GM23338 (cell line): Measurements from ENCODE around the gene RAB11A. TPM values are rescaled to one million over a fixed set of nuclear protein-coding genes. Genes with fewer than 3 reads are reported as not detected.

Experiments
- ATAC-seq: fragments of 200-7000 bp; cut with Tn5 transposase; 3 replicates; pipeline ENCODE4 v1.9.1; 2020
- DNase-seq: peaks from one replicate; pipeline ENCODE4 v3.0.0-alpha.2; 2015; ENCODE audit warnings: low spot score
- H2AFZ ChIP-seq: fragments of 200-600 bp; sonication (generic); 2 replicates; pipeline ENCODE4 v1.8.0; 2016; ENCODE audit warnings: antibody characterized with exemption, mild to moderate bottlenecking, moderate library complexity
- H3F3A ChIP-seq: fragments of 200-600 bp; sonication (generic); replicated peaks from 2 replicates; pipeline ENCODE4 v1.8.0; 2017; ENCODE audit warnings: antibody characterized with exemption, mixed run types, low read depth
- H3K27ac ChIP-seq: fragments of 200-600 bp; sonication (generic); 2 replicates; pipeline ENCODE4 v1.6.1; 2016; ENCODE audit warnings: low read depth
- H3K27me3 ChIP-seq: fragments of 200-600 bp; sonication (generic); 2 replicates; pipeline ENCODE4 v1.8.0; 2016; ENCODE audit warnings: mild to moderate bottlenecking, mixed run types, moderate library complexity; ENCODE audit not compliant: insufficient read depth
- H3K36me3 ChIP-seq: fragments of 200-600 bp; sonication (generic); 2 replicates; pipeline ENCODE4 v1.8.0; 2016; ENCODE audit warnings: mild to moderate bottlenecking; ENCODE audit not compliant: insufficient read depth
- H3K4me1 ChIP-seq: fragments of 200-600 bp; sonication (generic); 2 replicates; pipeline ENCODE4 v1.8.0; 2016; ENCODE audit warnings: mild to moderate bottlenecking, moderate library complexity; ENCODE audit not compliant: insufficient read depth
- H3K4me2 ChIP-seq: fragments of 200-600 bp; sonication (generic); 2 replicates; pipeline ENCODE4 v1.7.1; 2017; ENCODE audit warnings: mixed run types
- H3K4me3 ChIP-seq: fragments of 200-600 bp; sonication (generic); 2 replicates; pipeline ENCODE4 v1.6.1; 2016; ENCODE audit warnings: mixed run types
- H3K79me2 ChIP-seq: fragments of 200-600 bp; sonication (generic); replicated peaks from 2 replicates; pipeline ENCODE4 v1.8.0; 2017; ENCODE audit warnings: mild to moderate bottlenecking; ENCODE audit not compliant: insufficient read depth
- H3K9me2 ChIP-seq: fragments of 200-600 bp; sonication (generic); 2 replicates; pipeline ENCODE4 v1.8.0; 2017; ENCODE audit not compliant: insufficient read depth
- H4K20me1 ChIP-seq: fragments of 200-600 bp; sonication (generic); replicated peaks from 2 replicates; pipeline ENCODE4 v1.8.0; 2017; ENCODE audit warnings: mild to moderate bottlenecking; ENCODE audit not compliant: insufficient read depth
- H3K27ac Mint-ChIP-seq: 2 replicates; pipeline ENCODE4 v1.8.0; 2020; ENCODE audit warnings: inconsistent platforms, mild to moderate bottlenecking, moderate library complexity, mixed read lengths
- H3K27me3 Mint-ChIP-seq: 3 replicates; pipeline ENCODE4 v1.8.0; 2022; ENCODE audit warnings: low read depth, mild to moderate bottlenecking, moderate library complexity, mixed read lengths, inconsistent platforms; ENCODE audit not compliant: insufficient read depth, poor library complexity
- H3K36me3 Mint-ChIP-seq: 3 replicates; pipeline ENCODE4 v1.8.0; 2021; ENCODE audit warnings: low read depth, mild to moderate bottlenecking, inconsistent platforms, moderate library complexity, mixed read lengths
- H3K4me1 Mint-ChIP-seq: 3 replicates; pipeline ENCODE4 v1.8.0; 2020; ENCODE audit warnings: mild to moderate bottlenecking, inconsistent platforms, mixed read lengths
- H3K4me3 Mint-ChIP-seq: 3 replicates; pipeline ENCODE4 v1.8.0; 2021; ENCODE audit warnings: moderate library complexity, mild to moderate bottlenecking, inconsistent platforms, mixed read lengths
- H3K9me3 Mint-ChIP-seq: 3 replicates; pipeline ENCODE4 v1.8.0; 2020; ENCODE audit warnings: moderate library complexity, mild to moderate bottlenecking, inconsistent platforms, mixed read lengths
- CREB1 ChIP-seq: fragments of 250-450 bp; sonication (Bioruptor Pico); IDR thresholded peaks from 2 replicates; pipeline ENCODE4 v1.5.0; 2020; ENCODE audit warnings: low read depth, mild to moderate bottlenecking, moderate library complexity
- EZH2 ChIP-seq: fragments of 200-600 bp; sonication (generic); IDR thresholded peaks from one replicate; pipeline ENCODE4 v1.8.0; 2017; ENCODE audit warnings: antibody characterized with exemption, mild to moderate bottlenecking, low read depth; ENCODE audit not compliant: unreplicated experiment
- EZH2phosphoT487 ChIP-seq: fragments of 200-600 bp; sonication (generic); IDR thresholded peaks from one replicate; pipeline ENCODE4 v1.8.1; 2018; ENCODE audit warnings: antibody characterized with exemption; ENCODE audit not compliant: unreplicated experiment
- JUNB ChIP-seq: IDR thresholded peaks from one replicate; pipeline ENCODE4 v1.6.1; 2016; ENCODE audit warnings: antibody characterized with exemption; ENCODE audit not compliant: unreplicated experiment
- NANOG ChIP-seq: IDR thresholded peaks from 2 replicates; pipeline ENCODE4 v1.6.1; 2016; ENCODE audit warnings: antibody characterized with exemption, borderline replicate concordance
- POLR2AphosphoS5 ChIP-seq: IDR thresholded peaks from 2 replicates; pipeline ENCODE4 v1.6.1; 2016; ENCODE audit warnings: antibody characterized with exemption, low read depth
- STAT1 ChIP-seq: IDR thresholded peaks from one replicate; pipeline ENCODE4 v1.6.1; 2016; ENCODE audit warnings: antibody characterized with exemption; ENCODE audit not compliant: unreplicated experiment
- ZNF114 ChIP-seq: fragments of 250-450 bp; sonication (Bioruptor Pico); IDR thresholded peaks from 2 replicates; pipeline ENCODE4 v1.5.0; 2020; ENCODE audit warnings: mild to moderate bottlenecking, moderate library complexity
- ZNF331 ChIP-seq: fragments of 250-450 bp; sonication (Bioruptor Pico); IDR thresholded peaks from 2 replicates; pipeline ENCODE4 v1.5.0; 2020; ENCODE audit warnings: low read depth, mild to moderate bottlenecking, moderate library complexity
- polyA plus RNA-seq: library from polyadenylated mRNA; unstranded; fragments of >200 nt; fragmentation: Nextera tagmentation; extraction: Ambion mirVana; gene quantifications from 2 replicates; pipeline ENCODE4 v1.2.1, GENCODE V29; 2016
- total RNA-seq: library from RNA; depleted of rRNA; stranded (reverse); fragments of >200 nt; shearing (Covaris generic); gene quantifications from 2 replicates; pipeline ENCODE4 v1.2.3, GENCODE V29; 2014
- TF ChIP-seq, protein P1 (sequence below), 2 experiments: fragments of 200-600 bp in 1 of 2; sonication (generic) in 1 of 2; conservative IDR thresholded peaks; 2 replicates each; pipeline versions ENCODE4 v1.5.1 to v1.6.1; 2016 to 2017; ENCODE audit warnings: antibody characterized with exemption in 2 of 2, low read depth in 2 of 2, mild to moderate bottlenecking in 2 of 2, moderate library complexity in 1 of 2
- TF ChIP-seq, protein P2 (sequence below): IDR thresholded peaks from one replicate; pipeline ENCODE4 v1.6.1; 2018; ENCODE audit warnings: antibody characterized with exemption; ENCODE audit not compliant: unreplicated experiment
- TF ChIP-seq, protein P3 (sequence below): fragments of 250-450 bp; sonication (Bioruptor Pico); IDR thresholded peaks from 2 replicates; pipeline ENCODE4 v1.5.0; 2020; ENCODE audit warnings: mild to moderate bottlenecking, moderate library complexity
- TF ChIP-seq, protein P4 (sequence below): IDR thresholded peaks from 2 replicates; pipeline ENCODE4 v1.6.1; 2016; ENCODE audit warnings: antibody characterized with exemption

RAB11A gene
- total and polyA plus RNA-seq, 2 experiments from 2014 or later, result 251 to 369 TPM

DNA sequence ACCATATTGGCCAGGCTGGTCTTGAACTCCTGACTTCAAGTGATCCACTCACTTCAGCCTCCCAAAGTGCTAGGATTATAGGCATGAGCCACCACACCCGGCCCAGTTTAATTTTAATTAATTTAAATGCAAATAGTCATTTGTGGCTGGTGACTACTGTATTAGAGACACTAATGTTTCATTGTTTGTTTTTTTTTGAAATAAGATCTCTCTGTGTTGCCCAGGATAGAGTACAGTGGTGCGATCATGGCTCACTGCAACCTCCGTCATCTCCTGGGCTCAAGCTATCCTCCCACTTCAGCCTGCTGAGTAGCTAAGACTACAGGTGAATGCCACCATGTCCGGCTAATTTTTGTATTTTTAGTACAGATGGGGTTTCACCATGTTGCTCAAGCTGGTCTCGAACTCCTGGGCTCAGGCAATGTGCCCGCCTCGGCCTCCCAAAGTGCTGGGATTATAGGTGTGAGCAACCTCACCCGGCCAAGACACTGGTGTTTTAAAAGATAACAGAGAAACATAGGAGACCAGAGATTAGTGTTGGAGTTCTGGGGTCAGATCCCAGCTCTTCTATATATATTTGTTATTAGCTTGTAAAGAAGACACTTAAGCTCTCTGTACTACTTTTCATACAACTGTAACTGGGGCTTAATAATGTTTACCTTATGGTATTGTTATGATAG is 34.5 kb upstream of the RAB11A start:
- H3K4me3 Mint-ChIP-seq, result no peak overlapping the region
- no peaks in the 10 kb centered on the region for H4K20me1 ChIP-seq
- no peak overlapping the region for H2AFZ ChIP-seq
- ATAC-seq (no peak), DNase-seq (no peak)
- no peak overlapping the region for H3K27ac ChIP-seq
- TF ChIP-seq EZH2phosphoT487, result no peak
- no peak for TF ChIP-seq ZNF331
- TF ChIP-seq JUNB, result no peak
- TF ChIP-seq STAT1, result no peak
- TF ChIP-seq, protein P1, sequence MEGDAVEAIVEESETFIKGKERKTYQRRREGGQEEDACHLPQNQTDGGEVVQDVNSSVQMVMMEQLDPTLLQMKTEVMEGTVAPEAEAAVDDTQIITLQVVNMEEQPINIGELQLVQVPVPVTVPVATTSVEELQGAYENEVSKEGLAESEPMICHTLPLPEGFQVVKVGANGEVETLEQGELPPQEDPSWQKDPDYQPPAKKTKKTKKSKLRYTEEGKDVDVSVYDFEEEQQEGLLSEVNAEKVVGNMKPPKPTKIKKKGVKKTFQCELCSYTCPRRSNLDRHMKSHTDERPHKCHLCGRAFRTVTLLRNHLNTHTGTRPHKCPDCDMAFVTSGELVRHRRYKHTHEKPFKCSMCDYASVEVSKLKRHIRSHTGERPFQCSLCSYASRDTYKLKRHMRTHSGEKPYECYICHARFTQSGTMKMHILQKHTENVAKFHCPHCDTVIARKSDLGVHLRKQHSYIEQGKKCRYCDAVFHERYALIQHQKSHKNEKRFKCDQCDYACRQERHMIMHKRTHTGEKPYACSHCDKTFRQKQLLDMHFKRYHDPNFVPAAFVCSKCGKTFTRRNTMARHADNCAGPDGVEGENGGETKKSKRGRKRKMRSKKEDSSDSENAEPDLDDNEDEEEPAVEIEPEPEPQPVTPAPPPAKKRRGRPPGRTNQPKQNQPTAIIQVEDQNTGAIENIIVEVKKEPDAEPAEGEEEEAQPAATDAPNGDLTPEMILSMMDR (conservative IDR thresholded peaks at IDR 0.05; ENCODE audit: low read depth in 2 of 2), result no peak
- TF ChIP-seq, protein P2, sequence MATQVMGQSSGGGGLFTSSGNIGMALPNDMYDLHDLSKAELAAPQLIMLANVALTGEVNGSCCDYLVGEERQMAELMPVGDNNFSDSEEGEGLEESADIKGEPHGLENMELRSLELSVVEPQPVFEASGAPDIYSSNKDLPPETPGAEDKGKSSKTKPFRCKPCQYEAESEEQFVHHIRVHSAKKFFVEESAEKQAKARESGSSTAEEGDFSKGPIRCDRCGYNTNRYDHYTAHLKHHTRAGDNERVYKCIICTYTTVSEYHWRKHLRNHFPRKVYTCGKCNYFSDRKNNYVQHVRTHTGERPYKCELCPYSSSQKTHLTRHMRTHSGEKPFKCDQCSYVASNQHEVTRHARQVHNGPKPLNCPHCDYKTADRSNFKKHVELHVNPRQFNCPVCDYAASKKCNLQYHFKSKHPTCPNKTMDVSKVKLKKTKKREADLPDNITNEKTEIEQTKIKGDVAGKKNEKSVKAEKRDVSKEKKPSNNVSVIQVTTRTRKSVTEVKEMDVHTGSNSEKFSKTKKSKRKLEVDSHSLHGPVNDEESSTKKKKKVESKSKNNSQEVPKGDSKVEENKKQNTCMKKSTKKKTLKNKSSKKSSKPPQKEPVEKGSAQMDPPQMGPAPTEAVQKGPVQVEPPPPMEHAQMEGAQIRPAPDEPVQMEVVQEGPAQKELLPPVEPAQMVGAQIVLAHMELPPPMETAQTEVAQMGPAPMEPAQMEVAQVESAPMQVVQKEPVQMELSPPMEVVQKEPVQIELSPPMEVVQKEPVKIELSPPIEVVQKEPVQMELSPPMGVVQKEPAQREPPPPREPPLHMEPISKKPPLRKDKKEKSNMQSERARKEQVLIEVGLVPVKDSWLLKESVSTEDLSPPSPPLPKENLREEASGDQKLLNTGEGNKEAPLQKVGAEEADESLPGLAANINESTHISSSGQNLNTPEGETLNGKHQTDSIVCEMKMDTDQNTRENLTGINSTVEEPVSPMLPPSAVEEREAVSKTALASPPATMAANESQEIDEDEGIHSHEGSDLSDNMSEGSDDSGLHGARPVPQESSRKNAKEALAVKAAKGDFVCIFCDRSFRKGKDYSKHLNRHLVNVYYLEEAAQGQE, result no peak
- TF ChIP-seq POLR2AphosphoS5, result no peak
- no peak for TF ChIP-seq NANOG
- TF ChIP-seq, protein P3, sequence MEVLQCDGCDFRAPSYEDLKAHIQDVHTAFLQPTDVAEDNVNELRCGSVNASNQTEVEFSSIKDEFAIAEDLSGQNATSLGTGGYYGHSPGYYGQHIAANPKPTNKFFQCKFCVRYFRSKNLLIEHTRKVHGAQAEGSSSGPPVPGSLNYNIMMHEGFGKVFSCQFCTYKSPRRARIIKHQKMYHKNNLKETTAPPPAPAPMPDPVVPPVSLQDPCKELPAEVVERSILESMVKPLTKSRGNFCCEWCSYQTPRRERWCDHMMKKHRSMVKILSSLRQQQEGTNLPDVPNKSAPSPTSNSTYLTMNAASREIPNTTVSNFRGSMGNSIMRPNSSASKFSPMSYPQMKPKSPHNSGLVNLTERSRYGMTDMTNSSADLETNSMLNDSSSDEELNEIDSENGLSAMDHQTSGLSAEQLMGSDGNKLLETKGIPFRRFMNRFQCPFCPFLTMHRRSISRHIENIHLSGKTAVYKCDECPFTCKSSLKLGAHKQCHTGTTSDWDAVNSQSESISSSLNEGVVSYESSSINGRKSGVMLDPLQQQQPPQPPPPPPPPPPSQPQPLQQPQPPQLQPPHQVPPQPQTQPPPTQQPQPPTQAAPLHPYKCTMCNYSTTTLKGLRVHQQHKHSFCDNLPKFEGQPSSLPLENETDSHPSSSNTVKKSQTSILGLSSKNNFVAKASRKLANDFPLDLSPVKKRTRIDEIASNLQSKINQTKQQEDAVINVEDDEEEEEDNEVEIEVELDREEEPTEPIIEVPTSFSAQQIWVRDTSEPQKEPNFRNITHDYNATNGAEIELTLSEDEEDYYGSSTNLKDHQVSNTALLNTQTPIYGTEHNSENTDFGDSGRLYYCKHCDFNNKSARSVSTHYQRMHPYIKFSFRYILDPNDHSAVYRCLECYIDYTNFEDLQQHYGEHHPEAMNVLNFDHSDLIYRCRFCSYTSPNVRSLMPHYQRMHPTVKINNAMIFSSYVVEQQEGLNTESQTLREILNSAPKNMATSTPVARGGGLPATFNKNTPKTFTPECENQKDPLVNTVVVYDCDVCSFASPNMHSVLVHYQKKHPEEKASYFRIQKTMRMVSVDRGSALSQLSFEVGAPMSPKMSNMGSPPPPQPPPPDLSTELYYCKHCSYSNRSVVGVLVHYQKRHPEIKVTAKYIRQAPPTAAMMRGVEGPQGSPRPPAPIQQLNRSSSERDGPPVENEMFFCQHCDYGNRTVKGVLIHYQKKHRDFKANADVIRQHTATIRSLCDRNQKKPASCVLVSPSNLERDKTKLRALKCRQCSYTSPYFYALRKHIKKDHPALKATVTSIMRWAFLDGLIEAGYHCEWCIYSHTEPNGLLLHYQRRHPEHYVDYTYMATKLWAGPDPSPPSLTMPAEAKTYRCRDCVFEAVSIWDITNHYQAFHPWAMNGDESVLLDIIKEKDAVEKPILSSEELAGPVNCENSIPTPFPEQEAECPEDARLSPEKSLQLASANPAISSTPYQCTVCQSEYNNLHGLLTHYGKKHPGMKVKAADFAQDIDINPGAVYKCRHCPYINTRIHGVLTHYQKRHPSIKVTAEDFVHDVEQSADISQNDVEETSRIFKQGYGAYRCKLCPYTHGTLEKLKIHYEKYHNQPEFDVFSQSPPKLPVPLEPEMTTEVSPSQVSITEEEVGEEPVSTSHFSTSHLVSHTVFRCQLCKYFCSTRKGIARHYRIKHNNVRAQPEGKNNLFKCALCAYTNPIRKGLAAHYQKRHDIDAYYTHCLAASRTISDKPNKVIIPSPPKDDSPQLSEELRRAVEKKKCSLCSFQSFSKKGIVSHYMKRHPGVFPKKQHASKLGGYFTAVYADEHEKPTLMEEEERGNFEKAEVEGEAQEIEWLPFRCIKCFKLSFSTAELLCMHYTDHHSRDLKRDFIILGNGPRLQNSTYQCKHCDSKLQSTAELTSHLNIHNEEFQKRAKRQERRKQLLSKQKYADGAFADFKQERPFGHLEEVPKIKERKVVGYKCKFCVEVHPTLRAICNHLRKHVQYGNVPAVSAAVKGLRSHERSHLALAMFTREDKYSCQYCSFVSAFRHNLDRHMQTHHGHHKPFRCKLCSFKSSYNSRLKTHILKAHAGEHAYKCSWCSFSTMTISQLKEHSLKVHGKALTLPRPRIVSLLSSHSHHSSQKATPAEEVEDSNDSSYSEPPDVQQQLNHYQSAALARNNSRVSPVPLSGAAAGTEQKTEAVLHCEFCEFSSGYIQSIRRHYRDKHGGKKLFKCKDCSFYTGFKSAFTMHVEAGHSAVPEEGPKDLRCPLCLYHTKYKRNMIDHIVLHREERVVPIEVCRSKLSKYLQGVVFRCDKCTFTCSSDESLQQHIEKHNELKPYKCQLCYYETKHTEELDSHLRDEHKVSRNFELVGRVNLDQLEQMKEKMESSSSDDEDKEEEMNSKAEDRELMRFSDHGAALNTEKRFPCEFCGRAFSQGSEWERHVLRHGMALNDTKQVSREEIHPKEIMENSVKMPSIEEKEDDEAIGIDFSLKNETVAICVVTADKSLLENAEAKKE (CRISPR knock-in tag), result no peak
- TF ChIP-seq, protein P4, sequence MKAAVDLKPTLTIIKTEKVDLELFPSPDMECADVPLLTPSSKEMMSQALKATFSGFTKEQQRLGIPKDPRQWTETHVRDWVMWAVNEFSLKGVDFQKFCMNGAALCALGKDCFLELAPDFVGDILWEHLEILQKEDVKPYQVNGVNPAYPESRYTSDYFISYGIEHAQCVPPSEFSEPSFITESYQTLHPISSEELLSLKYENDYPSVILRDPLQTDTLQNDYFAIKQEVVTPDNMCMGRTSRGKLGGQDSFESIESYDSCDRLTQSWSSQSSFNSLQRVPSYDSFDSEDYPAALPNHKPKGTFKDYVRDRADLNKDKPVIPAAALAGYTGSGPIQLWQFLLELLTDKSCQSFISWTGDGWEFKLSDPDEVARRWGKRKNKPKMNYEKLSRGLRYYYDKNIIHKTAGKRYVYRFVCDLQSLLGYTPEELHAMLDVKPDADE, result no peak
- TF ChIP-seq CREB1 (CRISPR knock-in tag), result no peak
- TF ChIP-seq EZH2, result no peak
- TF ChIP-seq ZNF114, result no peak
- H3K79me2 ChIP-seq, result no peaks in the 10 kb centered on the region
- H3K4me3 ChIP-seq, result no peak overlapping the region
- peaks cover 40% of the 10 kb centered on the region for H3K4me1 Mint-ChIP-seq
- H3K36me3 Mint-ChIP-seq, result no peaks in the 10 kb centered on the region
- H3F3A ChIP-seq, result no peaks in the 10 kb centered on the region; the same call in 1 of the 2 replicates
- H3K9me2 ChIP-seq, result no peaks in the 10 kb centered on the region
- H3K27ac Mint-ChIP-seq, result no peak overlapping the region; the same call in 1 of the 2 replicates
- no peaks in the 10 kb centered on the region for H3K36me3 ChIP-seq
- no peaks in the 10 kb centered on the region for H3K27me3 ChIP-seq
- peaks cover 13% of the 10 kb centered on the region for H3K4me1 ChIP-seq
- H3K27me3 Mint-ChIP-seq, result peaks cover 8% of the 10 kb centered on the region
- peaks cover 2% of the 10 kb centered on the region; the same call in 2 of the 3 replicates for H3K9me3 Mint-ChIP-seq
- no peak overlapping the region for H3K4me2 ChIP-seq
